Erythroblast (primary cell): ENCODE measurements around the gene LAMB4.

Experiments used
- GATA1 ChIP-seq: IDR thresholded peaks from 2 replicates; pipeline ENCODE4 v1.6.1; 2011; ENCODE audit warnings: low read depth, mild to moderate bottlenecking, control low read depth, low read length, moderate library complexity
- POLR2A ChIP-seq: IDR thresholded peaks from 2 replicates; pipeline ENCODE4 v1.6.1; 2011; ENCODE audit warnings: mild to moderate bottlenecking, low read length

DNA sequence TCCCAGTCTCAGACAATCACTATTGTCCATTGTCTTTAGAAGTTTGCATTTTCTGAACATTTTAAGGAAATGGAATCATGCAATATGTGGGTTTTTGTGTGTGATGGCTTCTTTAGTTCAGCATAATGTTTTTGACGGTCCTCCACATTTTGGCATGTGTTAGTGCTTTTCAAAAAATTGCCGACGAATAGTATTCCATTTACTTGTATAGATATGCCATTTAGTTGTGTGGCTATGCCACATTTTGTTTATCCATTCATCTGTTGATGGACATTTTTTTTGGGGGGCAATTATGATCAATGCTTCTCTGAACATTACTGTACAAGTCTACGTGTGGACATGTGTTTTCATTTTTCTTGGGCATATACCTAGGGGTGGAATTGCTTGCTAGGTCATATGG lies 12.0 kb upstream of the LAMB4 start:
- no peak for TF ChIP-seq POLR2A
- TF ChIP-seq GATA1, result no peak
